Left ventricle myocardium inferior (tissue), 1 donor: ENCODE measurements around the gene TMSB10. TPM values are rescaled to one million over a fixed set of nuclear protein-coding genes. Genes with fewer than 3 reads are reported as not detected.

Experiments
- DNase-seq: peaks from one replicate; pipeline ENCODE4 v3.0.0-alpha.2; 2020
- H3K27ac ChIP-seq: fragments of 200-600 bp; replicated peaks from 2 replicates; pipeline ENCODE4 v1.8.0; 2021
- H3K27me3 ChIP-seq: fragments of 200-600 bp; 2 replicates; pipeline ENCODE4 v1.8.0; 2021; ENCODE audit warnings: low read depth
- H3K36me3 ChIP-seq: fragments of 200-600 bp; 2 replicates; pipeline ENCODE4 v1.8.0; 2021
- H3K4me1 ChIP-seq: fragments of 200-600 bp; 2 replicates; pipeline ENCODE4 v1.8.0; 2021
- H3K4me3 ChIP-seq: fragments of 200-600 bp; 2 replicates; pipeline ENCODE4 v1.8.0; 2021; ENCODE audit warnings: mild to moderate bottlenecking, moderate library complexity
- H3K9me3 ChIP-seq: fragments of 200-600 bp; replicated peaks from 2 replicates; pipeline ENCODE4 v1.8.0; 2021
- intact Hi-C: fragments of 100-400 bp; cut with micrococcal nuclease; formaldehyde crosslinking; loops from one replicate; pipeline ENCODE4 v1.11.0; 2022
- total RNA-seq: library from RNA; stranded (reverse); fragmentation: NEBNext Ultra II Directional; extraction: Animal tissue kit (Norgen Biotek cat#: 25700); gene quantifications from one replicate; pipeline ENCODE4 v1.2.1, GENCODE V29; 2021
- TF ChIP-seq, protein P1 (sequence below): fragments of 200-600 bp; IDR thresholded peaks from 2 replicates; pipeline ENCODE4 v1.8.0; 2021; ENCODE audit warnings: antibody characterized with exemption, mild to moderate bottlenecking, borderline replicate concordance
- donor health status: DM: no; HTN: yes; CAD: no; lungs with severe emphysema.

Gene TMSB10
- total RNA-seq, 1 donor from 2014 or later, result 400 TPM

GRCh38 chr2:84953535-84953934 is 48.1 kb downstream of the TMSB10 start:
- Histone ChIP-seq H3K27ac (no peak overlapping the region), H3K9me3 (no peaks in the 10 kb centered on the region), H3K4me1 (peaks cover 9% of the 10 kb centered on the region), H3K4me3 (no peak overlapping the region), H3K36me3 (no peaks in the 10 kb centered on the region), H3K27me3 (no peaks in the 10 kb centered on the region)
- intact Hi-C loops, result no loop called here
- no peak for DNase-seq
- TF ChIP-seq, protein P1, sequence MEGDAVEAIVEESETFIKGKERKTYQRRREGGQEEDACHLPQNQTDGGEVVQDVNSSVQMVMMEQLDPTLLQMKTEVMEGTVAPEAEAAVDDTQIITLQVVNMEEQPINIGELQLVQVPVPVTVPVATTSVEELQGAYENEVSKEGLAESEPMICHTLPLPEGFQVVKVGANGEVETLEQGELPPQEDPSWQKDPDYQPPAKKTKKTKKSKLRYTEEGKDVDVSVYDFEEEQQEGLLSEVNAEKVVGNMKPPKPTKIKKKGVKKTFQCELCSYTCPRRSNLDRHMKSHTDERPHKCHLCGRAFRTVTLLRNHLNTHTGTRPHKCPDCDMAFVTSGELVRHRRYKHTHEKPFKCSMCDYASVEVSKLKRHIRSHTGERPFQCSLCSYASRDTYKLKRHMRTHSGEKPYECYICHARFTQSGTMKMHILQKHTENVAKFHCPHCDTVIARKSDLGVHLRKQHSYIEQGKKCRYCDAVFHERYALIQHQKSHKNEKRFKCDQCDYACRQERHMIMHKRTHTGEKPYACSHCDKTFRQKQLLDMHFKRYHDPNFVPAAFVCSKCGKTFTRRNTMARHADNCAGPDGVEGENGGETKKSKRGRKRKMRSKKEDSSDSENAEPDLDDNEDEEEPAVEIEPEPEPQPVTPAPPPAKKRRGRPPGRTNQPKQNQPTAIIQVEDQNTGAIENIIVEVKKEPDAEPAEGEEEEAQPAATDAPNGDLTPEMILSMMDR, result no peak

DNA sequence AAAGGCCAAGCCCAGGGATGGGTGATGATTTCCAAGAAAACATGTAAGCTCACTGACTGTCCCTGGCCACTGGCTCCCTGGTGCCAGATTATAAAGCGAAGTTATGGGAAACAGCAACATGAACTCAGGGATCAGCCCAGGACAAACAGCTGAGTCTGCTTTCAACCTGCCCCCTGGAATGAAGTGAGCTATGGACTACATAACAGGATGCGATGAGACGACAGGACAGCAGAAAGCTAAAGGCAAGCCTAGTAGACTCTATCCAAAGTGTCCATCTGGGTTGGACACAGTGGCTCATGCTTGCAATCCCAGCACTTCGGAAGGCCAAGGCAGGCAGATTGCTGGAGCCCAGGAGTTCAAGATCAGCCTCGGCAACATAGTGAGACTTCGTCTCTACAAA is 48.9 kb downstream of the TMSB10 start:
- H3K4me3 ChIP-seq, result no peak overlapping the region
- no peak for DNase-seq
- no peaks in the 10 kb centered on the region for H3K9me3 ChIP-seq
- H3K4me1 ChIP-seq, result peaks cover 9% of the 10 kb centered on the region
- H3K27ac ChIP-seq, result no peak overlapping the region
- H3K27me3 ChIP-seq, result no peaks in the 10 kb centered on the region
- intact Hi-C loops, result no loop called here
- TF ChIP-seq, protein P1, result no peak
- no peaks in the 10 kb centered on the region for H3K36me3 ChIP-seq

Other genes starting within 250 kb of the TMSB10 start
- 0.49 TPM for gene TRABD2A, start 24.6 kb upstream of the TMSB10 start, total RNA-seq
- gene KCMF1, start 65.5 kb downstream of the TMSB10 start, total RNA-seq, result 90.2 TPM
- 7.0 TPM for gene TCF7L1, start 227.7 kb downstream of the TMSB10 start, total RNA-seq